Activated T-cell treated with anti-CD3 and anti-CD28 coated beads, Interleukin-2, amount 50 U/mL, for 1 hour (primary cell): ENCODE measurements around the gene NUP210L.
"Not testable (repeated sequence)": the region's sequence is repeated elsewhere in the genome, so short reads cannot be mapped to it uniquely, and the experiment has no call there.

ENCODE experiments used
- DNase-seq: peaks from one replicate; pipeline ENCODE4 v3.0.0-alpha.2; 2020

Gene NUP210L

GRCh38 chr1:154094411-154094810 is 60.5 kb downstream of the NUP210L start:
- DNase-seq = no peak

GRCh38 chr1:154093699-154094098 is 61.2 kb downstream of the NUP210L start:
- no peak for DNase-seq

GRCh38 chr1:154091706-154092105 is 63.2 kb downstream of the NUP210L start:
- no peak for DNase-seq

- no peak for DNase-seq
Observed at GRCh38 chr1:154087574-154087973, 67.3 kb downstream of the NUP210L start.

- not testable (repeated sequence) for DNase-seq
Observed at GRCh38 chr1:154083057-154083456, 71.8 kb downstream of the NUP210L start.

- no peak for DNase-seq
Observed at GRCh38 chr1:154081386-154082126, 73.3 kb downstream of the NUP210L start.

- no peak for DNase-seq
Observed at GRCh38 chr1:154076413-154076812, 78.5 kb downstream of the NUP210L start.

- no peak for DNase-seq
Observed at GRCh38 chr1:154075746-154076145, 79.1 kb downstream of the NUP210L start.

- no peak for DNase-seq
Observed at GRCh38 chr1:154062309-154062708, 92.6 kb downstream of the NUP210L start.

GRCh38 chr1:154047436-154047835 is 107.4 kb downstream of the NUP210L start:
- not testable (repeated sequence) for DNase-seq

GRCh38 chr1:154033697-154034096 is 121.2 kb downstream of the NUP210L start:
- not testable (repeated sequence) for DNase-seq

GRCh38 chr1:154019940-154020339 is 134.9 kb downstream of the NUP210L start:
- no peak for DNase-seq

GRCh38 chr1:154019269-154019668 is 135.6 kb downstream of the NUP210L start:
- no peak for DNase-seq

GRCh38 chr1:154014154-154014907 is 140.5 kb downstream of the NUP210L start:
- no peak for DNase-seq

- DNase-seq = not testable (repeated sequence)
Observed at GRCh38 chr1:154012543-154012942, 142.3 kb downstream of the NUP210L start.

- DNase-seq = no peak
Observed at GRCh38 chr1:154012129-154012528, 142.7 kb downstream of the NUP210L start.

- no peak for DNase-seq
Observed at GRCh38 chr1:154006136-154006535, 148.7 kb downstream of the NUP210L start.

- no peak for DNase-seq
Observed at GRCh38 chr1:154000420-154000819, 154.5 kb downstream of the NUP210L start.

- DNase-seq = not testable (repeated sequence)
Observed at GRCh38 chr1:153996882-153997281, 158.0 kb downstream of the NUP210L start.

- DNase-seq = no peak
Observed at GRCh38 chr1:153995640-153996039, 159.2 kb downstream of the NUP210L start.

GRCh38 chr1:153995202-153995601 is 159.7 kb downstream of the NUP210L start:
- no peak for DNase-seq

- no peak for DNase-seq
Observed at GRCh38 chr1:153991806-153992205, 163.1 kb downstream of the NUP210L start.

GRCh38 chr1:153991151-153991630 is 163.7 kb downstream of the NUP210L start:
- DNase-seq = no peak
